ENCODE results near the gene GTF3C4. TPM values are rescaled to one million over a fixed set of nuclear protein-coding genes. Genes with fewer than 3 reads are reported as not detected.

GTF3C4 gene
- total RNA-seq, 2 experiments from 2014 or later, result 16.2 to 16.4 TPM

DNA sequence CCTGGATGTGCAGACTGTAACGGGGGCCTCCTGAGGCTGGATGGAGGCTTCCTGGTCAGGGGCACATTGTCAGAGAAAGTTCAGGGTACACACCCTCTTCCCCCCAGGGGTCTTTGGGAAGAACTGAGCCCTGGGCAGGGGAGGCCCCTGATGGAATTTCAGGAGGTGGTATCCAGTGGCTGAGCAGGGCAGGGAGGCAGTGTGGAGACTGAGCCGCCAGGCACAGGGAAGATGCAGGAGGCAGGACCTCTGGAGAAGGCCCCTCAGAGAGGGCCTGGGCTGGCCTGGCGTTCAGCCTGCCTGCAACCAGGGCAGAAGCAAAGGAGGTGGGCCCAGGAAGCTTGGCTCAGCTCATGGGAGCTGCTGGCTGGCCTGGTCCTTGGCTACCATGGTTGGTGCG, 53.5 kb downstream of the GTF3C4 start:
- DNase-seq (no peak), ATAC-seq (no peak)
- Mint-ChIP-seq H3K27me3 (peaks cover 6% of the 10 kb centered on the region), H3K27ac (no peak overlapping the region), H3K4me1 (ENCODE audit: low read depth) (no peaks in the 10 kb centered on the region), H3K36me3 (ENCODE audit: low read depth) (no peaks in the 10 kb centered on the region), H3K4me3 (no peak overlapping the region), H3K9me3 (no peaks in the 10 kb centered on the region)
- POLR2A ChIA-PET, result no interaction called here
- CTCF ChIA-PET, result no interaction called here
- TF ChIP-seq, protein P1, sequence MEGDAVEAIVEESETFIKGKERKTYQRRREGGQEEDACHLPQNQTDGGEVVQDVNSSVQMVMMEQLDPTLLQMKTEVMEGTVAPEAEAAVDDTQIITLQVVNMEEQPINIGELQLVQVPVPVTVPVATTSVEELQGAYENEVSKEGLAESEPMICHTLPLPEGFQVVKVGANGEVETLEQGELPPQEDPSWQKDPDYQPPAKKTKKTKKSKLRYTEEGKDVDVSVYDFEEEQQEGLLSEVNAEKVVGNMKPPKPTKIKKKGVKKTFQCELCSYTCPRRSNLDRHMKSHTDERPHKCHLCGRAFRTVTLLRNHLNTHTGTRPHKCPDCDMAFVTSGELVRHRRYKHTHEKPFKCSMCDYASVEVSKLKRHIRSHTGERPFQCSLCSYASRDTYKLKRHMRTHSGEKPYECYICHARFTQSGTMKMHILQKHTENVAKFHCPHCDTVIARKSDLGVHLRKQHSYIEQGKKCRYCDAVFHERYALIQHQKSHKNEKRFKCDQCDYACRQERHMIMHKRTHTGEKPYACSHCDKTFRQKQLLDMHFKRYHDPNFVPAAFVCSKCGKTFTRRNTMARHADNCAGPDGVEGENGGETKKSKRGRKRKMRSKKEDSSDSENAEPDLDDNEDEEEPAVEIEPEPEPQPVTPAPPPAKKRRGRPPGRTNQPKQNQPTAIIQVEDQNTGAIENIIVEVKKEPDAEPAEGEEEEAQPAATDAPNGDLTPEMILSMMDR (IDR thresholded peaks at IDR 0.05), result no peak
- intact Hi-C loops (cut with micrococcal nuclease), result no loop called here

DNA sequence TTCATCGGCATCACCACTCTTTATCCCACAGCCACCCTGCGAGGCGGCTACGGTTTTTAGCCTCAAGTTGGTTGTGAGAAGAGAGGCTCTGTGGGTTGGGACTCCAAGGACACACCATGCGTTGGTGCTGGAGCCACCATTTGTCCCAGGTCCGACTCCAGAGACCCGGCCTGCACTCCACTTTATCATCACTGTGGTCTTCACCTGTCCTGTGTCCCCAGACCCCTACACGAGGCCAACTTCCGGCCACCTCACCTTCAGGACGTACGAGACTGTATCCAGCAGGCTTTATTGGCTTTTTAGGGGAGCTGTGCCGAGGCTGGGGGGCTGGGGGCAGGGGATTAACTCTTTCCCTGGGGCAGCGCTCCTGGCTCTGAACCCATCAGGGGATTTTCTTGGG, 55.0 kb downstream of the GTF3C4 start:
- Mint-ChIP-seq H3K27ac (no peak overlapping the region), H3K27me3 (peaks cover 5% of the 10 kb centered on the region), H3K9me3 (no peaks in the 10 kb centered on the region), H3K4me1 (ENCODE audit: low read depth) (no peaks in the 10 kb centered on the region), H3K4me3 (no peak overlapping the region), H3K36me3 (ENCODE audit: low read depth) (no peaks in the 10 kb centered on the region)
- POLR2A ChIA-PET, result no interaction called here
- CTCF ChIA-PET, result interaction anchor here (1.1 kb wide), 1 partner anchor 56 kb away, joined by 3 read pairs; the partner anchor contains the start of gene DDX31
- no peak for DNase-seq
- intact Hi-C loops (cut with micrococcal nuclease), result no loop called here
- TF ChIP-seq, protein P1 (IDR thresholded peaks at IDR 0.05), result no peak
- ATAC-seq, result no peak

DNA sequence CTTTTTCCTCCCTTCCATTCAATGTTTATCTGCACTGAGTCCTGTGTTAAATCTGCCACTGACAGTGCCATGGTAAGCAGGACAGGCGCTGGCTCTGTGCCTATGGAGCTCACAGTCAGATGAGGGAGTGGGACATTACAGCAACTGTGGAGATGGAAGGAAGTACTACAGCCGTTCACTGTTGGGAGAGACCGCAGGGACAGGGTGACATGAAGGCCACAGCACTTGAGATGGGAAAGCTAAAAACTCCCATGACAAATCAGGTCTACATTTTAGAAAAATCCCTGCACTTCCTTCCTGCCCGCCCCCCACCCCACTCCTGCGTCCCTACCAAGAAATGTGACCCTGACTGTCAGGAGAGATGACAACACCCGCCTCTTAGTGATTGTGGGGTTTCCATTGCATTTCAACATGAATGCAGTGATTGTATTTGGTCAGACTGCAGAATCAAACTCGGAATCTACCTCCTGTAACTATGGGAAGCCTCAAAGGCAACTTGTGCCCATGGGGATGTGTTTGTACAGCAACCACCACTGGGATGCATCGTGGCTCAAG, 56.4 kb downstream of the GTF3C4 start:
- intact Hi-C loops (cut with micrococcal nuclease), result no loop called here

DNA sequence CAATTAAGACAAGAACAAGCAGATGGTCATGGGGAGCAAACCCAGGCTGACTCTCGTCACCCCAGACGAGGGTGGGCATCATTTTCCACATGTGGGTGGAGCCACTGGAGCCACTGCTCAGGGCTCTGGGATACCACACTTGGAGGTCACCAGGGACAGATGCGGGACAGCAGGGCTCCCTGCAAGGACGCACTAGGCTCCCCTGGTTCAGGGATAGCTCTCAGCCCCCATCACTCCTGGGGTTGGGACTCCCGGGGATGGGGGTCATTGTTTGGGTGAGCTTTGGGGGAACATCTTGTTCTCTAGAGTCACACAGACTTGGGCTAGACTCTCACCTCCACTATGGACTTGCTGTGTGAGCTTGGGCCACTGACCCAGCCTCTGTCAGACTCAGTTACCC, 57.8 kb downstream of the GTF3C4 start:
- H3K36me3 Mint-ChIP-seq (ENCODE audit: low read depth), result no peaks in the 10 kb centered on the region
- POLR2A ChIA-PET, result no interaction called here
- TF ChIP-seq, protein P1 (IDR thresholded peaks at IDR 0.05), result no peak
- intact Hi-C loops (cut with micrococcal nuclease), result no loop called here
- DNase-seq (no peak), ATAC-seq (no peak)
- H3K27ac Mint-ChIP-seq, result no peak overlapping the region
- CTCF ChIA-PET, result no interaction called here
- H3K4me3 Mint-ChIP-seq, result no peak overlapping the region
- H3K27me3 Mint-ChIP-seq, result peaks cover 3% of the 10 kb centered on the region
- no peaks in the 10 kb centered on the region for H3K4me1 Mint-ChIP-seq (ENCODE audit: low read depth)
- no peaks in the 10 kb centered on the region for H3K9me3 Mint-ChIP-seq

More for the DNA sequence above, 56.4 kb downstream of the GTF3C4 start:
- DNase-seq (no peak), ATAC-seq (no peak)
- no peaks in the 10 kb centered on the region for H3K36me3 Mint-ChIP-seq (ENCODE audit: low read depth)
- H3K27me3 Mint-ChIP-seq, result peaks cover 5% of the 10 kb centered on the region
- ChIA-PET CTCF (interaction anchor here (1.0 kb wide), 1 partner anchor 8 kb away, joined by 3 read pairs; no protein-coding TSS in a partner anchor), POLR2A (no interaction called here)
- no peak overlapping the region for H3K27ac Mint-ChIP-seq
- TF ChIP-seq, protein P1 (IDR thresholded peaks at IDR 0.05), result no peak
- no peak overlapping the region for H3K4me3 Mint-ChIP-seq
- H3K9me3 Mint-ChIP-seq, result no peaks in the 10 kb centered on the region
- no peaks in the 10 kb centered on the region for H3K4me1 Mint-ChIP-seq (ENCODE audit: low read depth)

DNA sequence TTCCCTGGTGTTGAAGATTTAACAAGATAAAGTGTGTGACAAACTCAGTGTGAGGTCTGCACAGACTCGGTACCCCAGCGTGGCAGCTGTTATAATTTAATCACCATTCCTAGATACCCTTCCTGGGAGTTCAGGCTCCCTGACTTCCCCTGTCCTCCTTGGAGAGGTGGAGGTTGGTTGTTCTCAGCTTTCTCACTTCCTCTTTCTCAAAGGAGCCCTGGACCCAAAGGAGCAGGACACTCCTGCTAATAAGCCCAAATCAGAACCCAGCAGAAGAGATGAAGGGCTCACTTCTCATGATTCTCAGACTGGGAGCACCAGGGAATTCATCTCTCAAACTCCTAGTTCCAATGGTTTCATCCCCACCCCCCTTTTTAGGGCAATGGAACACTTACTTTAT, 58.2 kb downstream of the GTF3C4 start:
- peaks cover 2% of the 10 kb centered on the region for H3K27me3 Mint-ChIP-seq
- H3K9me3 Mint-ChIP-seq, result no peaks in the 10 kb centered on the region
- intact Hi-C loops (cut with micrococcal nuclease), result no loop called here
- ChIA-PET CTCF (no interaction called here), POLR2A (no interaction called here)
- no peak for ATAC-seq
- H3K36me3 Mint-ChIP-seq (ENCODE audit: low read depth), result no peaks in the 10 kb centered on the region
- TF ChIP-seq, protein P1 (IDR thresholded peaks at IDR 0.05), result no peak
- no peak overlapping the region for H3K4me3 Mint-ChIP-seq
- DNase-seq, result no peak
- H3K4me1 Mint-ChIP-seq (ENCODE audit: low read depth), result no peaks in the 10 kb centered on the region
- no peak overlapping the region for H3K27ac Mint-ChIP-seq

Measured in activated CD8-positive, alpha-beta T cell treated with anti-CD3 and anti-CD28 coated beads for 36 hours (primary cell).